K562 (cell line): ENCODE data around the gene TMEM184A. TPM values are rescaled to one million over a fixed set of nuclear protein-coding genes. Genes with fewer than 3 reads are reported as not detected.

Experiments
- ATAC-seq: fragments of 200-7000 bp; cut with Tn5 transposase; 3 replicates; pipeline ENCODE4 v1.9.1; 2020; ENCODE audit warnings: moderate library complexity
- BruUV-seq: library from RNA; stranded (reverse); fragments of 400-500 nt; replicated peaks from 2 replicates; lab custom pipeline; 2021; lab: Mats Ljungman, UMichigan
- CTCF ChIA-PET: fragments of 300-600 bp; formaldehyde crosslinking; extraction: SDS; loops from one replicate; lab custom pipeline; 2021; ENCODE audit warnings: low intra/inter-chr PET ratio; lab: Yijun Ruan, JAX
- POLR2A ChIA-PET: fragments of 300-600, 350-650 bp; sonication (Branson Sonifier 250); formaldehyde crosslinking; extraction: SDS; loops from one replicate; lab custom pipeline; 2021; ENCODE audit warnings: antibody characterized with exemption, inconsistent platforms; lab: Yijun Ruan, JAX
- DNase-seq, 4 experiments: peaks; one replicate each; pipeline versions ENCODE4 v3.0.0 to v3.0.0-alpha.2; 2011 to 2018; ENCODE audit warnings: low spot score in 3 of 4, mixed read lengths in 3 of 4; ENCODE audit errors: extremely low read depth in 1 of 4
- FAIRE-seq: peaks from 2 replicates; lab custom pipeline; 2011; peaks lifted over from hg19 to GRCh38; lab: Jason Lieb, UNC
- H2AFZ ChIP-seq: 2 replicates; pipeline ENCODE4 v1.6.0; 2011; ENCODE audit warnings: low read depth, low read length, control low read depth, inconsistent platforms
- H3K27ac ChIP-seq: fragments of 200-600 bp; 3 replicates; pipeline ENCODE4 v1.8.0; 2011; ENCODE audit warnings: low read depth, mild to moderate bottlenecking, control low read depth, inconsistent platforms, low read length, moderate library complexity, mixed read lengths; ENCODE audit errors: extremely low read depth
- H3K27me3 ChIP-seq, 2 experiments: fragments of 300-600 bp in 1 of 2; 2 replicates in 1 of 2; 3 replicates in 1 of 2; pipeline versions ENCODE4 v1.6.0 to v1.8.0; 2011; ENCODE audit warnings: inconsistent platforms in 2 of 2, low read length in 2 of 2, mild to moderate bottlenecking in 1 of 2, mixed read lengths in 1 of 2, moderate library complexity in 1 of 2; ENCODE audit not compliant: control insufficient read depth in 2 of 2, insufficient read depth in 2 of 2
- H3K36me3 ChIP-seq: fragments of 300-600 bp; 3 replicates; pipeline ENCODE4 v1.8.0; 2011; ENCODE audit warnings: mild to moderate bottlenecking, low read length, inconsistent platforms; ENCODE audit not compliant: control insufficient read depth, insufficient read depth
- H3K4me1 ChIP-seq, 2 experiments: fragments of 200-600 bp in 1 of 2; replicated peaks in 1 of 2; 2 replicates in 1 of 2; 3 replicates in 1 of 2; pipeline versions ENCODE4 v1.5.1 to v1.8.0; 2011; ENCODE audit warnings: inconsistent platforms in 2 of 2, low read length in 2 of 2, mild to moderate bottlenecking in 1 of 2, mixed read lengths in 1 of 2, moderate library complexity in 1 of 2; ENCODE audit not compliant: control insufficient read depth in 2 of 2, insufficient read depth in 2 of 2
- H3K4me2 ChIP-seq: 2 replicates; pipeline ENCODE4 v1.6.1; 2011; ENCODE audit warnings: low read length, control low read depth, inconsistent platforms, mixed read lengths; ENCODE audit not compliant: insufficient read depth
- H3K4me3 ChIP-seq: fragments of 200-600 bp; sonication (generic), shearing (Covaris generic); 2 replicates; pipeline ENCODE4 v1.5.1; 2016; ENCODE audit warnings: control low read depth, inconsistent platforms
- H3K79me2 ChIP-seq: fragments of 200-600 bp; 3 replicates; pipeline ENCODE4 v1.8.0; 2011; ENCODE audit warnings: low read length, inconsistent platforms; ENCODE audit not compliant: control insufficient read depth, insufficient read depth
- H3K9ac ChIP-seq, 2 experiments: 2 replicates each; pipeline versions ENCODE4 v1.6.0 to v1.6.1; 2011; ENCODE audit warnings: low read depth in 2 of 2, low read length in 2 of 2, control low read depth in 1 of 2, inconsistent platforms in 1 of 2, mild to moderate bottlenecking in 1 of 2, mixed read lengths in 1 of 2; ENCODE audit not compliant: insufficient read depth in 1 of 2
- H3K9me1 ChIP-seq: one replicate; pipeline ENCODE4 v1.6.0; 2011; ENCODE audit warnings: inconsistent platforms, mild to moderate bottlenecking, low read length, moderate library complexity; ENCODE audit not compliant: control insufficient read depth, insufficient read depth
- H3K9me3 ChIP-seq: replicated peaks from 2 replicates; pipeline ENCODE4 v1.5.1; 2011; ENCODE audit warnings: low read depth, low read length, inconsistent platforms; ENCODE audit not compliant: control insufficient read depth, insufficient read depth
- H4K20me1 ChIP-seq: replicated peaks from 2 replicates; pipeline ENCODE4 v1.6.1; 2011; ENCODE audit warnings: low read length, inconsistent platforms, mixed read lengths; ENCODE audit not compliant: control insufficient read depth, insufficient read depth
- RBM14 ChIP-seq: fragments of 200-400 bp; formaldehyde crosslinking; IDR thresholded peaks from 2 replicates; pipeline ENCODE4 v1.6.1; 2018; ENCODE audit warnings: low read depth, mild to moderate bottlenecking, low read length, moderate library complexity, borderline replicate concordance; ENCODE audit not compliant: insufficient read depth
- SMARCB1 ChIP-seq: IDR thresholded peaks from 2 replicates; pipeline ENCODE4 v1.6.1; 2011; ENCODE audit warnings: improper control_type of control experiment, low read depth; ENCODE audit not compliant: insufficient read length
- WGBS: fragments of 100-300 bp; shearing (Covaris generic); methylation state at CpG from one replicate; pipeline ENCODE4 v1.1.6; 2016; ENCODE audit warnings: low coverage, mixed read lengths; ENCODE audit not compliant: insufficient coverage; ENCODE audit errors: missing lambda C conversion rate; 5-methylcytosine and 5-hydroxymethylcytosine counted together
- in situ Hi-C: fragments of 300-500 bp; cut with MboI; formaldehyde crosslinking; loops from 4 replicates; pipeline ENCODE4 v1.15.0; 2018; ENCODE audit warnings: inconsistent platforms, mixed read lengths
- intact Hi-C: fragments of 100-400 bp; cut with micrococcal nuclease; formaldehyde crosslinking; loops from 2 replicates; pipeline ENCODE4 v1.14.2; 2022
- polyA plus RNA-seq, 8 experiments: library from polyadenylated mRNA; depleted of rRNA in 4 of 8; stranded (reverse) in 5 of 8; unstranded in 3 of 8; fragments of >200 nt; fragmentation: Nextera tagmentation in 2 of 8; fragmentation: Illumina TruSeq in 1 of 8; extraction: Ambion mirVana in 2 of 8; extraction: Trizol in 1 of 8; gene quantifications; 2 replicates each; pipeline versions ENCODE4 v1.2.1 to v1.2.3, GENCODE V29; 2011 to 2014; ENCODE audit warnings: inconsistent platforms in 1 of 8, missing spikeins in 1 of 8
- total RNA-seq, 7 experiments: library from RNA; depleted of rRNA in 6 of 7; stranded (reverse); fragments of >200 nt in 6 of 7; fragmentation: Illumina TruSeq in 2 of 7; extraction: Trizol in 2 of 7; gene quantifications; 2 replicates each; pipeline versions ENCODE4 v1.2.1 to v1.2.3, GENCODE V29; 2011 to 2021; ENCODE audit warnings: low replicate concordance in 1 of 7

Gene TMEM184A
- total and polyA plus RNA-seq, 9 of the 15 experiments (the other 6 are each of a cell fraction or from before 2014, with no cell fraction given), result 0.10 to 0.18 (median 0.11) TPM; not detected in 6

- H3K4me3 ChIP-seq, result no peak overlapping the region
- H3K9ac ChIP-seq, result peak overlapping the region in 1 of 2 experiments; percentile 73; a peak in 2 of 4 replicates
- H4K20me1 ChIP-seq, result no peaks in the 10 kb centered on the region
- DNase-seq, result no peak
- H3K9me3 ChIP-seq, result no peaks in the 10 kb centered on the region
- H2AFZ ChIP-seq, result peak overlapping the region; percentile 88; the same call in 1 of the 2 replicates
- no peaks in the 10 kb centered on the region for H3K27me3 ChIP-seq
- ATAC-seq, result no peak; the same call in 1 of the 3 replicates
- H3K79me2 ChIP-seq, result no peaks in the 10 kb centered on the region
- no peaks in the 10 kb centered on the region for H3K36me3 ChIP-seq
- in situ Hi-C loops (no loop called here), intact Hi-C loops (loop anchor here (5.0 kb wide), 1 partner anchor 52 kb away; no protein-coding TSS in a partner anchor)
- FAIRE-seq, result no peak
- CTCF ChIA-PET, result interaction anchor here (0.7 to 1.8 kb wide), 3 partner anchors 28 to 333 kb away, joined by 3 to 9 read pairs (median 4); partner anchors contain the start of gene INTS1
- no peak for TF ChIP-seq SMARCB1
- TF ChIP-seq RBM14, result peak; percentile 18; the same call in 1 of the 2 replicates
- TF ChIP-seq, all 486 proteins: peak for 1
- H3K4me1 ChIP-seq, result peaks cover 0 to 74% of the 10 kb centered on the region in 2 experiments; a peak in 4 of 5 replicates
- POLR2A ChIA-PET, result interaction anchor here (0.5 to 0.6 kb wide), 2 partner anchors 29 to 1404 kb away, joined by 3 read pairs; no protein-coding TSS in a partner anchor
- no peak overlapping the region for H3K27ac ChIP-seq
- no TSS peak for BruUV-seq
- WGBS, result 69% methylated on average over 21 of the region's 32 CpGs
- no peaks in the 10 kb centered on the region for H3K9me1 ChIP-seq
- H3K4me2 ChIP-seq, result peak overlapping the region; percentile 60; the same call in 1 of the 2 replicates
These were observed 3.0 kb upstream of the TMEM184A start for GRCh38 chr7:1558841-1559625.
